HG02840 (cell line): ENCODE data around the gene SCFD2.

Experiments used
- ATAC-seq: cut with Tn5 transposase; IDR thresholded peaks from one replicate; pipeline ENCODE4 v1.9.1; 2021; ENCODE audit warnings: mild to moderate bottlenecking, moderate library complexity, moderate number of reproducible peaks; ENCODE audit not compliant: unreplicated experiment, low FRiP score

Gene SCFD2

DNA sequence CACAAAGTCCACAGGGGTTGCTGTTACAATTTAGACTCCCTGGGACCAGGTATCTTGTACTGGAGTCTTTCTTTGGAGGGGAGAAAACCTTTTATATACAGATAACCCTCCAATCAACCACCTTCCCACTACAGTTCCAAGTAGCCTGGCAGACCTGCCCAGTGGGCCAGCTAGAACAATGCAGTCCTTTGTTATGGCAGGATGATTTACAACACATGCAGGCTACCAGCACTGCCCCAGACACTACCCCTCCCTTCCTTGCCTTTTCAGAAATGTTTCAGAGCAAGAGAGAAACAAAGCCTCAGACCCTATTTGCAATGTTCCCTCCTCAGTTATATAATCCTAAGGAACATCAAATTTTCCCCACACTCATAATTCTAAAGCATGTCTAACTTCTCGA lies 492.7 kb downstream of the SCFD2 start:
- no peak for ATAC-seq

DNA sequence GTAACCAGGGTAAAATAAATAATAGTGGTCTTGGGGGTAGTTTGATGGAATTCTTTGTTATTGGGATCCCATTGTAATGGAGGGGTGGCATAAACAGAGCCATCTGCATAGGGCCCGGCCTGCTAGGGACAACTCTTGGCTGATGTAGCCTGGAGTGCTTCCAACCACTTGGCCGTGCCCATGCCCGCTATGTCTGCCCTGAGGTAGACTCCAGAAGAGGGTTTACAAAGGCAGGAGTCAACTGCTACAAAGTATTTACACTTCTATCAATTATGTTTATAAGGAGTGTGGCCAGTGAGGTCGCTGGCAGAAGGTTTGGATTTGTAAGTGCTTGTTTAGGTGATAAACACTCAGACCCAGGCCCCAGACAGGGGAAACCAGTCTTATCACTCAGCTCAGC lies 495.6 kb downstream of the SCFD2 start:
- ATAC-seq: no peak

DNA sequence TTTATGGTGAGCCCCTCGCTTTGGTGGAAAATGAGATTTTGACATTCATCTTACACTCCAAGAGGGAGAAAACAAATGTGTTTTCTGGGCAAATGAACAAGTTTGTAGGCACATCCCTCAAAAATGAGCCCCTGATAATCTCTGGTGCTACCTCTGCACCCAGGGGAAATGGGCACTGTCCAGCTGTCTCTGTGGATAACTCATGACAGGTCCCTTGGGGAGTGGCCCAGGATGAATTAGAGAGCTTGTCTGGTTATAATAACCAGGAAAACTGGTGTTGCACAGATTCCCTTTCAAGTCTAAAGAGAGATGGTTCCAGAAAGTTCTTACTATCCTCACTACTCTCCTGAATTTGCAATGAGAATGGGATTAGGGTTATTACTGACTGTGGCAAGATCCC lies 496.2 kb downstream of the SCFD2 start:
- no peak for ATAC-seq

DNA sequence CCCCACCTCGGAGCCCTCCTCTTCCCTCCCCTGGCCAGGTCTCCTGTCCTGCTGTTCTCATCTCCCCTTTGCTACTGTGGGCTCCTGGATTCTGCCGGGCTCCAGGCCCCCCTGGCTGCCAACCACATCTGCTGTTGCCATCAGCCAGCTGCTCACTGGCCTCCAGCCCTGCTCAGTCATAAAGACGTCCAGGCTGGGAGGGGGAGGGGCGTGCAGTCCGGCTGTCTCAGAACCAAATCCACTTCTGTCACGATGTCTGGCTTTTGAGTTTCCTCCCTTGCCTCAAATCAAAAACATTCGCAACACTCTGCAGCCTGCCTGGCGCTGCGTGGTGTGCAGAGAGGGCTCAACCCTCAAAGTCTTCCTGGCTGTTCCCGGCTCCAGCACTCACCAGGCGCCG lies 496.7 kb downstream of the SCFD2 start:
- ATAC-seq: no peak

DNA sequence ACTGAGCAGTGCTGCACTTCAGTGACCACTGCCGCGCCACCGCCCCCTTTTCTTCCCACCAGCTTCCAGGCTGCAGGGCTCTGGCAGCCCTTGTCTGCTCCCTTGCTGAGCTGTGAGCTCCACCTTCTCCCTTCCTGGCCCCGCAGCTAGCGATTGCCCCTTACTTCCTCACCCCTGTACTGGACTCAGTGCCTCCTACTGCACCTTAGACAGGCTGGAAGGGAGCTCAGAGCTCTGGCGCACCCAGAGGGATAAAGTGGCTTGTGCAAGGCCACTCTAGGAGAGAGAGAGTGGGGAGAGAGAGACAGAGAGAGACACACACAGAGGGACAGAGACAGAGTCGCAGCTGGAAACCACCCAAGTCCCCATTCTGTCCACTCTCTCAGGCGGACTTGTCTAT lies 497.7 kb downstream of the SCFD2 start:
- no peak for ATAC-seq

DNA sequence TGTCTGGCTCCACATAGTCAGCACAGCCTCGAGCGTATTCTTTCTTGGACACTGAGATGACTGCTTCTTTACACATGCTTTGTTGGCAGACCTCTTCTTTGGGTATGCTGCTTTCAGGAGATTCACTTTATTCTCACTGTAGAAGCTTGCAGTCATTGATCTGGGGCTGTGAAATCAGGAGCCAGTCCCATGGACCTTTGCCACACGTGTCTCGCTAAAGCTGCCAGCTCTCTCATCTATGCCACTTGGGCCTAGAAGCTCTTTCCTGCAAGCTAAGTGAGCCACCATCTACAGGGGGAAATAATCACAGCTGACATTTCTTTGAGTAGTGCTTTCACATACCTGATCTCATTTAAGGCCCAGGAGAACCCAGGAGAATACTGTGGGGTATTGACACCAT lies 498.7 kb downstream of the SCFD2 start:
- ATAC-seq: no peak

DNA sequence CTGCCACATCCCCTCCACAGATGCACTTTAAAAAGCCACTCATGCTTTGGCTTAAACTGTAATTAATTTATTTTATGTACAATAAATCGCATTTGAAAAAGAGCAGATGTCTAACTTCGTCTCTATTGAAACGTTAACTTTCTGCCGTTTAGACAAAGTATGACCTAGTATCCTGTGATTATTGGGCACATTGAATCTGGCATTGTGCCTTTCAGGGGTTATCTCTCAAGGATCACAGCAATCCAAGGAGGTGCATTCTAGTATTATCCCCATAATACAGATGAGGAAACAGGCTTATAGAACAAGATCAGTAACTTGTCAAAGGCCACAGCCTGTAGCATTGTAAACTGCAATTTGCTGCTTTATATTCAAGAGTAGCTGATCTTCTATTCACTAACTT lies 499.1 kb downstream of the SCFD2 start:
- ATAC-seq: no peak

DNA sequence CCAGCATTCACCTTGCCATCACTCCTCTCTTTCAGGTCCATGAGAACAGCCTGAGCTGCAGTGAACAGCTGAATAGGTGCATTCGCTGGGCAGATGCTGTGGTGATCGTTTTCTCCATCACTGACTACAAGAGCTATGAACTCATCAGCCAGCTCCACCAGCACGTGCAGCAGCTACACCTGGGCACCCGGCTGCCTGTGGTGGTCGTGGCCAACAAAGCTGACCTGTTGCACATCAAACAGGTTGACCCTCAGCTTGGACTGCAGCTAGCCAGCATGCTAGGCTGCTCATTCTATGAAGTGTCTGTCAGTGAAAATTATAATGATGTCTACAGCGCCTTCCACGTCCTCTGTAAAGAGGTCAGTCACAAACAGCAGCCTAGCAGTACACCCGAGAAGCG lies 500.6 kb downstream of the SCFD2 start:
- no peak for ATAC-seq

DNA sequence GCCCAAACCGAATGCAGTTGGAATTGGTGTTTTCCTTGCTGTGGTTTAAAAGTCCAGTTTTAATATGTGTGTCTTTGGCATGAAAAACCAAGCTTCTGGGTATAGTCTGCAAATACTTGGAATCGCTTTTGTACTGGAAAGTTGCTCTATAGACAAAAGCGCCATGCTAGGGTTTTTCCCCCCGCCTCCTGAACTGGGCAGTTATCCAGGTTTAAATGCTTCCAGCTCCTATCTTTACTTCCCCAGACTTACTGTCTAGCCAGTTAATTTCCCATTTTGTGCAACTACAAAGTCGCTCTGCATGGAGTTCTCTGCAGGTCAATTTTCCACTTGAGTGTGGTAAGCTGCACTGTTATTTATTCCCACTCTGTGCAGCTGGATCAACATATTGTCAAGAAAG lies 501.1 kb downstream of the SCFD2 start:
- no peak for ATAC-seq

DNA sequence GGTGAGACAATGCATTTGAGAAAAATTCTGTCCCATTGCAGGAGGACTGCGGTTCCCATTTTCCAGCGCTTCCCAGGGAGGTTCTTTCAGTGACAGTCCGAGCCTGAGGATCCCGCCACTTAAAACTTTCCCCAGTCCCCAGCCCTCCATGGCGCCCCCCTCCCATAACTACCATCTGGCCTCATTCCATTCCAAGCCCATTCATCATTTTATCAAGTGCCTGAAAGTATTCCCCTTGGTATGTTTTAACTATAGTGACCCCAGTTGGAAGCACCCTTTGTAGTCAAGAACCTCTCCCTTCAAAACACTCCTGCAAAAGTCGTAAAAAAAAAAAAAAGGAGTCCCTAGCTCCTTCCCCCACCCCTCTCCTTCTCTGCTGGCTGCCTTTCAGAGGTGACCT lies 502.5 kb downstream of the SCFD2 start:
- ATAC-seq: no peak

DNA sequence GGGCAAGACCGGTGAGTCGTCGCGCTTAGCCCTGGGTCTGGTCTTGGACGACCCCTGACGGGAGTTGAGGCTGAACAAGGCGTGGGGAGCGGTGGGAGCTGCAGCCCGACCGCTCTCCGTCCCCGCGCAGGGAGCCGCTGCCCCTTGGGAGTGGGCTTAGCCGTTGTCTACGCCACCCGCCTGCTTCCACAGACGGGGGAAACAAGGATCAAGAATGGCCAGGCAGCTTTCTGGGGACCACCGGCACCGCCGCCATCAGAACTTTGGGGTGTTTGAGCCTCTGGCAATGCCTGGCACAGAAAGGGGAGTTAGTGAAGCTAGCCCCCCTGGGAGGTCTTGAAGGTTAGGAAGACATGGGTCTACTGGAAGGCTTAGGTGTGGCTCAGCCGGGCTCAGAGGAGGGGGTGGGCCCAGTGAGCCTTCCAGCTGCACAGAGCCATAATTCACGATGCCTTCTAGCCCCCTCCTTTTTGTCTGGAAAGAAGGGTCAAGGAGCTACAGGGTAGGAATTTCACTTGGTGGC lies 503.2 kb downstream of the SCFD2 start:
- no peak for ATAC-seq

DNA sequence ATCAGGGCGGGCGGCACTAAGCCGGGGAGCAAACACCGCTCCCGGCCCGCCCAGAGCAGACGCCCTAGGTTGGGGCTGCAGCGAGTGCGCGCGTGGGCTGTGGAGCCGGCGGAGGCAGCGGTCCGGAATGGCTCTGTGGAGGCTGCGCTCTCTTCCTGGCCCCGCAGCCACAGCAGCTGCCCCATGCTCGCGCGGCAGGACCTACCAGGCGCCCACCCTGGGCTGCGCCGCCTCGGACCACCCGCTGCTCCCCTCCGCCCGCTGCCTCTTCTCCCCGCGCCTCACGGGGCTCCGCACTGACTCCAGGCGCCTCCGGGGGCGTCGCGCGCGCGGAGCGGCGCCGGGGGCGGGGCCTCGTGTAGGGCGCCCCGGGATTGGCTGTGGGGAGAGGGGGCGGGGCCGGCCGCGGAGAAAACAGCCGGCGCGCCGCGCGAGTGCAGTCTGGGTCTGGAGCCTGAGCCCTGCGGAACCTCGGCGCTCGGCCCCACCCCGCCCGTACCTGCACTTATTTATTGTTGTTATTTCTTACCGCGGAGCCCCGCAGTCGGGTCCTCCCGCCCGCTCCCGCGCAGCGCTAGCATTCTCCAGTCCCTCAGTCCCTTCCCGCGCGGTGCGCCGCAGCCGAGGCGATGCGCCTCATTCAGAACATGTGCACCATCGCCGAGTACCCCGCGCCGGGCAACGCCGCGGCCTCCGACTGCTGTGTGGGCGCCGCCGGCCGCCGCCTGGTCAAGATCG lies 503.8 kb downstream of the SCFD2 start, which contains the start of gene RASL11B:
TSS of gene RASL11B (plus strand) at position 439 of the 738 bp plus-strand sequence. CDS start at position 630, 191 bp downstream.
- ATAC-seq: peak; percentile 98

DNA sequence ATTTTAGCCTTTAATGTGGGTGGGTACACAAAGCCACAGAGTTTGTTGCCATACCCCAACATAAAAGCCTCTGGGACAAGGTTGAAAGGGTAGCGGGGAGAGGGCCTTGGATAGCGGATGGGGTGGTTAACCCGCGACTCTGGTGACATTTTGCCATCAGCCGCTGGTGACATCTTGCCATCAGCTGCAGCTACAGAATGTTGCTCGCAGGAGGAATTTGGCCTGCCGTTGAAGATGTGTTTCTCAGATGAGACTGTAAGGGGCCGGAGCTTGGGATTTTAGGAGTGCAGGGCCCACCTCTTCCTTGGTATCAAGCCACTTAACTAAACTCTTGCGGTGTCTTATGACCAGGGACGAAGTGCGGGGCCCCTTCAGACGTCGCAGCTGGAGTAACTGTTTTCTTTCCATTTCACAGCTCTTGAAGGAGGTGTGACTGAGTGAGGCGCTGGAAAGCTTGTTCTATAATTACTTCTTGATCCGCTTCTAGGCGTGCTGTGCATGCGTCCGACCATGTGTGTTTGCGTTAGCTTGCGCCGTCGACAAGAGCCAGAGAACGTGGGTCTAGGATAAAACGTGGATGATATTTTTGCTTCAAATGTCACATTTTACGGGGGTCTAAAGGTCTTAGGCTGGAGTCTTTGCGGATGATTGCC lies 504.6 kb downstream of the SCFD2 start:
- no peak for ATAC-seq

DNA sequence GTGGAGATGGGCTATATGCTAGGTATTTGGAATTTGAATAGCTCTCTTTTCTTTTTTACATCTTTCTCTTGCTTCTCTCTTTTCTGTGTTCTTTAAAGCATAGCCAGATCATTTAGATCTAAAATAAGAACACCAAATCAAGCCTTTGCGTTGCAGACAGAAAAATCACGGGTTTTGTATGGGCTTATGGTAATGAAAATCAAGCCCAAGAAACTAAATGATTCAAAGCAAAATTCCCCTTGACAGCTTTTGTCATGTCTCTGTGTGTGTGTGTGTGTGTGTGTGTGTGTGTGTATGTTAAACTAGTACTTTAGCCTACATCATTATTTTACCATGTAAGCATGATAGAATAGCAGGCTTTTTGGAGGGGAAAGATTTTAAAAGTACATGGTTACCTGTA lies 505.5 kb downstream of the SCFD2 start:
- no peak for ATAC-seq

DNA sequence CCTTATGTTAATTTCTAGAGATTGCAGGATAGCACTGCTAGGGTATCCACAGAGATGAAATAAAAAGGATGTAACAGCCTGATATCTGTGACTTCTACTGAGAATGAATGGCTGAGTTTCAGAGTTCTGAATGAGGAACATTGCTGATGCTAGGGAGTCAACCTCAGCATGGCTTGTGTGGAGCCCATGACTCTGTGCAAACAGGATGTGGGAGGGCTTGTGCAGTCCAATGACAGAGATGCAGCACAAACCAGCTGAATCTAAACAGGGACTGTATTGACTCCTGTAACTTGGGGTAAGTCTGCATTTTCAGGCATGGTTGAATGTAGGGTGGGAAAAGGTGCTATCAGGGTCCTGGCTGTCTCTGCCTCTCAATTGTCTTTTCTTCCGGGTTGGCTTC lies 509.1 kb downstream of the SCFD2 start:
- no peak for ATAC-seq

DNA sequence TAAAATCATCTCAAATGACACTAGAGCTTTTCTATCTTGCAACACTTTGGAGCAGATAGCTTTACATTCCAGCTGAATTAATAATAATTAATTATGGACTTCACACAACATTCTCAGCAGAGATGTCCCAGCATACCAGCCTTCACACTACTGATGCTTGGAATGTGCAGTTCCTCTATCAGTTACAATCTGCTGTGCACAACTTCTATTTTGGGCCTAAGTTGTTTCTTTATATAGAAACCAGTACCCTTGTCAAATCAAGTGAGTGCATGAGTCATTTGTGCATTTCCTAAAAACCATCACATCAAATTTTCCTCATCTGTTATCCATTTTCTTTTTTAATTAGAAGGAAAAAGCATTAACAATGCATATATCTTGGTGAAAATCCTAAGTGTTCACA lies 512.5 kb downstream of the SCFD2 start:
- no peak for ATAC-seq

DNA sequence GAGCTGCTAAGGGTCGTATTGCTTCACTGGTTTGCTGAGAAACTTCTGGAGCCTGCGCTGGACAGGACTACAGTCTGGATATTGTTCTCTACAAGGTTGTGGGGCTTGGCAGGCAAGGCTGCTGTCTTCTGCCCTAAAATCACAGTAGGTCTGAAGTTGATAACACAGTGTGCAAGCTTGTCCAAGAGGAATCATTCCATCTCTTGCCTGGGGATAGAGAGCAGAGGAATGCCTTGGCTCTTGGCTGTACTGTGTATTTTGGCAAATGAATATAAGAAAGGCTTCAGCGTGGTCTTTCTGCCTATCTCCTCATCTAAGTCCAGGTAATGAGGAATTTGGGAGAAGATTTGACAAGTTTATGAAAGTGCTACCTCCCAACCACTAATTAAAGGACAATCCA lies 513.1 kb downstream of the SCFD2 start:
- ATAC-seq: no peak

DNA sequence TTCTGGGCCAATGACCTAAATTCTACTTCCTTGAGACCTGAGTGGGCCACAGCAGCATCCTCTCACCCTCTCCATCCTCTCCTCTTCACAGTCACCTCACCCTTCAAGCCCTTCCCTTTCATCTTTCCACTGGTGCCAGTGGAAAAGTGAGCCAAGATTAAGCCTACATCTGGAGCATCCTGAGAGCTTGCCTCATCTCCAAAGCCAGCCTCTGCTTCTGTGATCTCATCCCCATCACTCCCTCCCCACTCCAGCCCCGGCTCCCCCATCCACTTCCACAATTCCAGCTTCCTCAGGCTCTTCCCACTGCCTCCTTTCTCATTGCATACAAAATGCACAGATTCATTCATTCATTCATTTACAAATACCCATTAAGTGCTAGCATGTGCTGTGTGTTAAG lies 513.8 kb downstream of the SCFD2 start:
- ATAC-seq: no peak

DNA sequence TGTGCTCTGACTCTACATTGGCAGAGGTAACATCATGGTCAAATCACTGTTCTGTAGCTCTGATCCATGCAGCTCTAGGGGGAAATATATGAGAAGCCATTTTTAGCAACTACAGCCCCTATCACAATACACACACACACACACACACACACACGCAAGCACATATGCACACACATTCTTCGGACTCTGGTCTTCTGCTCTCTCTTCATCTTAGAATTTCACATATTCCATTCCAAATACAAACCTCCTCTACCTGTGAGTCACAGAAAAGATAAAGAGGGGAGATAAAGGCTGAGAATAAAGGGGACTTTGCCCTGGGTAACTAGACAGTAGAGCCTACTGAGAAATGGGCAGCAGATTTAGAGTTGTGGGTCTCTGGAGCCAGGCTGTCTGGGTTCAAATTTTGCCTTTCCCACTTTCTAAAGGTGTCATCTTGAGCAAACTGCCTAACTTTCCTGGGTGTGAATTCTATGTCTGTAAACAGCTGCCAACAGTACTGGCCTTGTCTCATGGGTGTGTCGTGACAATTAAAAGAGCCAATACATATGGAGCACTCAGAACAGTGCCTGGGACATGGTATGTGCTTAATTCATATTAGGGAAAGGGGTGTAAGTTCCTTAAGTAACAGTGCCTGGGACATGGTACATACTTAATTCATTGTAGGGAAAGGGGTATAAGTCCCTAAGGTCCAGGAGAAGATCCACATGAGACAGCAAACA lies 515.3 kb downstream of the SCFD2 start:
- ATAC-seq: no peak

DNA sequence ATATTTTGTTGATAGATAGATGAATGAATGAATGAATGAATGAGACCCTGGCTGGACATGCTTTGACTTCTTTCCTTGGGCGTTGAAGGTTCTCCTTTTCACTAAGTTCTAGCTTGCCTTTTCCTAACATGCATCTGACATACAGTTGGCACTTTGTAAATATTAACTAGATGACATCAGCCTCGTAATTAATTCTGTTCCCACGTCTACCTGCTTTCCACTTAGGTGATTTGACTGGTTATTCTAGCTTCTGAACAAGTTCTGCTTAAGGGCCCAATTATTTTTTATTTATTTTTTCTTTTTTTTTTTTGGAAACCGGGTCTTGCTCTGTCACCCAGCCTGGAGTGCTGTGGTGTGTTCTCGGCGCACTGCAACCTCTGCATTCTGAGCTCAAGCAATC lies 517.6 kb downstream of the SCFD2 start:
- no peak for ATAC-seq

DNA sequence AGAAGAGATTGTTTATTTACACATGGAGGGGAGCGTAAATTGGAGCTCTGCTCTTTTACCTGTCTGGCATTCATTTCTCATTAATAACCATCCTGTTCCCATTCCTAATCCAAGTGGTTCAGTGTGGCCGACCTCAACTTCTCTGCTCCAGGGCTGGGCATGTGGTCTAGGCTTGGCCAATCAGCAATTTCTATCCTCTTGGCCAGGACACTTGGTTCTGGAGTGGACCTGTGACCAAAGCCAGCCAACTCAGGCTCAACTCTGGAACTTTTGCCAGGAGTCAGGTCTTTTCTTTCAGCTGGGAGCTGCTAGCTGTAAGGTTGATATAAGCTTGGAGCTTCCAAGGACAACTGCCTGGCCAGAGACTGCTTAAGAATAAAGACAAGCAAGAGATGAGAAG lies 519.4 kb downstream of the SCFD2 start:
- ATAC-seq: no peak
